H1 (cell line): ENCODE measurements around the gene MARS1. TPM values are rescaled to one million over a fixed set of nuclear protein-coding genes. Genes with fewer than 3 reads are reported as not detected.

ENCODE experiments used
- CBX8 ChIP-seq: fragments of 300-800, 300-1000 bp; sonication (generic); IDR thresholded peaks from 2 replicates; pipeline ENCODE4 v1.7.1; 2016; ENCODE audit warnings: low read depth, low read length, borderline replicate concordance
- NANOG ChIP-seq: IDR thresholded peaks from 2 replicates; pipeline ENCODE4 v1.6.1; 2011; ENCODE audit warnings: low read length, low read depth, mild to moderate bottlenecking, inconsistent platforms; ENCODE audit not compliant: insufficient read depth, poor library complexity, severe bottlenecking
- POLR2AphosphoS5 ChIP-seq: IDR thresholded peaks from 2 replicates; pipeline ENCODE4 v1.6.1; 2011; ENCODE audit warnings: low read depth, low read length
- POU5F1 ChIP-seq: IDR thresholded peaks from 2 replicates; pipeline ENCODE4 v1.6.1; 2011; ENCODE audit warnings: low read depth, mild to moderate bottlenecking, low read length, moderate library complexity
- RAD21 ChIP-seq, 2 experiments: IDR thresholded peaks in 1 of 2; conservative IDR thresholded peaks in 1 of 2; 2 replicates each; pipeline ENCODE4 v1.6.1; 2011; ENCODE audit warnings: low read depth in 2 of 2, low read length in 2 of 2, improper control_type of control experiment in 1 of 2, inconsistent platforms in 1 of 2, mild to moderate bottlenecking in 1 of 2, moderate library complexity in 1 of 2
- TBP ChIP-seq: IDR thresholded peaks from 2 replicates; pipeline ENCODE4 v1.6.1; 2011; ENCODE audit warnings: low read depth, low read length, improper control_type of control experiment
- YY1 ChIP-seq: IDR thresholded peaks from 2 replicates; pipeline ENCODE4 v1.6.1; 2011; ENCODE audit warnings: low read depth, mild to moderate bottlenecking, low read length
- polyA plus RNA-seq, 7 experiments: library from polyadenylated mRNA; depleted of rRNA in 3 of 7; stranded (reverse) in 5 of 7; unstranded in 2 of 7; fragments of >200 nt in 5 of 7; fragments of 200-250 nt in 2 of 7; gene quantifications; 1 replicate in 5 of 7; 2 replicates in 1 of 7; 4 replicates in 1 of 7; pipeline versions ENCODE4 v1.2.1 to v1.2.3, GENCODE V29; 2011 to 2013; ENCODE audit warnings: missing spikeins in 2 of 7, mixed read lengths in 2 of 7
- total RNA-seq: library from RNA; stranded (reverse); fragmentation: NEBNext Ultra II Directional; extraction: Animal tissue kit (Norgen Biotek cat#: 25700); gene quantifications from 2 replicates; pipeline ENCODE4 v1.2.1, GENCODE V29; 2021

MARS1 gene
- total and polyA plus RNA-seq, 2 of the 8 experiments (the other 6 are each of a cell fraction or from before 2014, with no cell fraction given), result 194 to 407 TPM

- TF ChIP-seq POLR2AphosphoS5, result no peak
- TF ChIP-seq YY1, result no peak
- no peak for TF ChIP-seq POU5F1
- no peak for TF ChIP-seq TBP
- no peak for TF ChIP-seq RAD21 (IDR thresholded peaks at IDR 0.05 in 1 of 2, conservative IDR thresholded peaks at IDR 0.05 in 1 of 2; ENCODE audit: low read depth in 2 of 2, low read length in 2 of 2)
- no peak for TF ChIP-seq NANOG
- TF ChIP-seq CBX8, result no peak
- TF ChIP-seq, all 59 proteins: peak for 0
Observed at GRCh38 chr12:57444744-57445143, 43.1 kb upstream of the MARS1 start (continued).
